A673 (cell line): ENCODE data around the gene ERO1A. TPM values are rescaled to one million over a fixed set of nuclear protein-coding genes. Genes with fewer than 3 reads are reported as not detected.
A peak's percentile ranks its signal among the peaks of the same experiment; 100 is the strongest.

ENCODE experiments used
- BruUV-seq: library from RNA; stranded (reverse); fragments of 400-500 nt; replicated peaks from 2 replicates; lab custom pipeline; 2021; lab: Mats Ljungman, UMichigan
- CTCF ChIA-PET: fragments of 300-600 bp; sonication (Branson Sonifier 250); formaldehyde crosslinking; loops from one replicate; lab custom pipeline; 2022; ENCODE audit warnings: antibody characterized with exemption; lab: Charles Lee
- POLR2A ChIA-PET: fragments of 300-600 bp; sonication (Branson Sonifier 250); formaldehyde crosslinking; loops from one replicate; lab custom pipeline; 2022; ENCODE audit warnings: antibody characterized with exemption; ENCODE audit not compliant: low non-redundant PET; lab: Charles Lee
- DNase-seq: peaks from one replicate; pipeline ENCODE4 v3.0.0-alpha.2; 2015; ENCODE audit warnings: low spot score
- H3K27ac ChIP-seq: fragments of 200-600 bp; sonication (generic); 2 replicates; pipeline ENCODE4 v1.5.1; 2016; ENCODE audit warnings: mixed run types, low read depth, mild to moderate bottlenecking, mixed read lengths, antibody characterized with exemption, low read length; ENCODE audit not compliant: poor library complexity, severe bottlenecking
- H3K27me3 ChIP-seq: fragments of 200-600 bp; sonication (generic); replicated peaks from 2 replicates; pipeline ENCODE4 v1.6.1; 2017; ENCODE audit warnings: mixed run types, low read depth, mild to moderate bottlenecking, mixed read lengths, antibody characterized with exemption, low read length; ENCODE audit not compliant: insufficient read depth, poor library complexity
- H3K36me3 ChIP-seq: fragments of 200-600 bp; sonication (generic); 2 replicates; pipeline ENCODE4 v1.6.1; 2016; ENCODE audit warnings: mixed run types, mild to moderate bottlenecking, mixed read lengths, antibody characterized with exemption, low read length; ENCODE audit not compliant: insufficient read depth, poor library complexity, severe bottlenecking
- H3K4me1 ChIP-seq: fragments of 200-600 bp; sonication (generic); 2 replicates; pipeline ENCODE4 v1.6.1; 2017; ENCODE audit warnings: mixed run types, mild to moderate bottlenecking, mixed read lengths, antibody characterized with exemption, low read length; ENCODE audit not compliant: insufficient read depth, poor library complexity, severe bottlenecking
- H3K4me3 ChIP-seq: fragments of 200-600 bp; sonication (generic); 2 replicates; pipeline ENCODE4 v1.5.1; 2016; ENCODE audit warnings: low read depth, mixed run types, mild to moderate bottlenecking, mixed read lengths, low read length; ENCODE audit not compliant: poor library complexity, severe bottlenecking
- H3K9me3 ChIP-seq: fragments of 200-600 bp; sonication (generic); 2 replicates; pipeline ENCODE4 v1.6.1; 2016; ENCODE audit warnings: mixed run types, low read depth, mild to moderate bottlenecking, mixed read lengths, antibody characterized with exemption, low read length; ENCODE audit not compliant: poor library complexity, severe bottlenecking
- EZH2 ChIP-seq: fragments of 200-600 bp; sonication (generic); IDR thresholded peaks from 2 replicates; pipeline ENCODE4 v1.6.1; 2017; ENCODE audit warnings: borderline replicate concordance, low read depth, mild to moderate bottlenecking, mixed read lengths, antibody characterized with exemption, low read length; ENCODE audit not compliant: poor library complexity, severe bottlenecking
- intact Hi-C: fragments of 100-400 bp; cut with micrococcal nuclease; formaldehyde crosslinking; loops from one replicate; pipeline ENCODE4 v1.10.0; 2022; ENCODE audit not compliant: unreplicated experiment
- total RNA-seq: library from RNA; stranded (reverse); gene quantifications from 2 replicates; pipeline ENCODE4 v1.2.3, GENCODE V29; 2021
- TF ChIP-seq, protein P1 (sequence below): fragments of 300-800, 200-600 bp; sonication (generic); conservative IDR thresholded peaks from 2 replicates; pipeline ENCODE4 v1.5.1; 2017; ENCODE audit warnings: low read depth, mild to moderate bottlenecking, antibody characterized with exemption, low read length, moderate library complexity, mixed read lengths

The ERO1A gene
- total RNA-seq, 1 experiment from 2014 or later, result 52.1 TPM

GRCh38 chr14:52703664-52704063 lies 8.3 kb upstream of the ERO1A start:
- TF ChIP-seq, protein P1, sequence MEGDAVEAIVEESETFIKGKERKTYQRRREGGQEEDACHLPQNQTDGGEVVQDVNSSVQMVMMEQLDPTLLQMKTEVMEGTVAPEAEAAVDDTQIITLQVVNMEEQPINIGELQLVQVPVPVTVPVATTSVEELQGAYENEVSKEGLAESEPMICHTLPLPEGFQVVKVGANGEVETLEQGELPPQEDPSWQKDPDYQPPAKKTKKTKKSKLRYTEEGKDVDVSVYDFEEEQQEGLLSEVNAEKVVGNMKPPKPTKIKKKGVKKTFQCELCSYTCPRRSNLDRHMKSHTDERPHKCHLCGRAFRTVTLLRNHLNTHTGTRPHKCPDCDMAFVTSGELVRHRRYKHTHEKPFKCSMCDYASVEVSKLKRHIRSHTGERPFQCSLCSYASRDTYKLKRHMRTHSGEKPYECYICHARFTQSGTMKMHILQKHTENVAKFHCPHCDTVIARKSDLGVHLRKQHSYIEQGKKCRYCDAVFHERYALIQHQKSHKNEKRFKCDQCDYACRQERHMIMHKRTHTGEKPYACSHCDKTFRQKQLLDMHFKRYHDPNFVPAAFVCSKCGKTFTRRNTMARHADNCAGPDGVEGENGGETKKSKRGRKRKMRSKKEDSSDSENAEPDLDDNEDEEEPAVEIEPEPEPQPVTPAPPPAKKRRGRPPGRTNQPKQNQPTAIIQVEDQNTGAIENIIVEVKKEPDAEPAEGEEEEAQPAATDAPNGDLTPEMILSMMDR, result no peak
- no peak for TF ChIP-seq EZH2
- Histone ChIP-seq H3K4me1 (peaks cover 18% of the 10 kb centered on the region), H3K4me3 (no peak overlapping the region), H3K36me3 (peaks cover 7% of the 10 kb centered on the region), H3K27ac (no peak overlapping the region), H3K9me3 (no peaks in the 10 kb centered on the region), H3K27me3 (no peaks in the 10 kb centered on the region)
- POLR2A ChIA-PET, result no interaction called here
- no TSS peak for BruUV-seq
- intact Hi-C loops, result no loop called here
- CTCF ChIA-PET, result no interaction called here
- DNase-seq, result no peak

DNA sequence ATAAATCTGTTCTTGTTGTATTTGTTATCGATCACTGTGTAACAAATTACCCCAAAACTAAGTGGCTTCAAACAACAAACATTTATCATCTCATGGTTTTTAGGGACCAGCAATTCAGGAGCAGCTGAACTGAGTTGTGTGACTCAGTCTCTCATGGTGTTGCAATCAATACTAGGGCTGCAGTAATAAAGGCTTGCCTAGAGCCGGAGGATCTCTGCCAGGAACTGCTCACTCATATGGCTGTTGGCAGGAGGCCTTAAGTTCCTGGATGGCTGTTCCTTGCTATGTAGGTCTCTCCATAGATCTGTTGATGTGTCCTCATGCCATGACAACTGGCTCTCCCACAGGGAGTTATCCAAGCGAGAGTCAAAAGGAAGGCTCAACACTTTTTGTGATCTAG lies 7.9 kb upstream of the ERO1A start:
- peak; percentile 30 for DNase-seq
- Histone ChIP-seq H3K27ac (no peak overlapping the region), H3K4me1 (peaks cover 14% of the 10 kb centered on the region), H3K9me3 (no peaks in the 10 kb centered on the region), H3K4me3 (no peak overlapping the region), H3K27me3 (no peaks in the 10 kb centered on the region), H3K36me3 (peaks cover 2% of the 10 kb centered on the region)
- POLR2A ChIA-PET, result no interaction called here
- no TSS peak for BruUV-seq
- intact Hi-C loops, result no loop called here
- TF ChIP-seq, protein P1, result no peak
- TF ChIP-seq EZH2, result no peak
- CTCF ChIA-PET, result no interaction called here

DNA sequence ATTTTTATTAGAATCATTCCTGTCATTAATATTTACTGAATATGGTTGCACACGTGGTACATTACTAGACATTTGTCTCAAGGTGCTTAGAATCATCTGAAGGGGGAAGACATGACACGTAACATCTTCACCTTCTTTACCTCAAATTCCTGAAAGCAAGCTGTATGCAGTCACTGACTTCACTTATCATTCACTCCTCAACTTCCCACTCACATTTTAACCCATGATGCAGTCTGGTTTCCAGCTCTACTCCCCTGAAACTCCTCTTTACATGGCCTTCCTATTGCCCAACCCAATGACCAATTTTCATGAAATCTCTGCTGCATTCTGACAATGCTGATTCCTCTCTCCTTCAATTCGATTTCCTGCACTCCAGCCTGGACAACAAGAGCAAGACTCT lies 5.9 kb upstream of the ERO1A start:
- no TSS peak for BruUV-seq
- intact Hi-C loops, result no loop called here
- no peak overlapping the region for H3K4me3 ChIP-seq
- TF ChIP-seq EZH2, result no peak
- TF ChIP-seq, protein P1, result no peak
- CTCF ChIA-PET, result no interaction called here
- H3K4me1 ChIP-seq, result peaks cover 8% of the 10 kb centered on the region
- DNase-seq, result no peak
- no peaks in the 10 kb centered on the region for H3K36me3 ChIP-seq
- POLR2A ChIA-PET, result no interaction called here
- no peaks in the 10 kb centered on the region for H3K27me3 ChIP-seq
- no peaks in the 10 kb centered on the region for H3K9me3 ChIP-seq
- H3K27ac ChIP-seq, result no peak overlapping the region
